GM12892 (cell line): ENCODE measurements around the gene COPG1.

Experiments used
- POLR2A ChIP-seq: IDR thresholded peaks from 2 replicates; pipeline ENCODE4 v1.6.1; 2011; ENCODE audit warnings: low read depth, low read length, control low read depth
- POLR2AphosphoS5 ChIP-seq: IDR thresholded peaks from 2 replicates; pipeline ENCODE4 v1.6.1; 2011; ENCODE audit warnings: low read depth, low read length, control low read depth
- TAF1 ChIP-seq: IDR thresholded peaks from 2 replicates; pipeline ENCODE4 v1.6.1; 2011; ENCODE audit warnings: low read depth, mild to moderate bottlenecking, control low read depth, low read length, borderline replicate concordance

DNA sequence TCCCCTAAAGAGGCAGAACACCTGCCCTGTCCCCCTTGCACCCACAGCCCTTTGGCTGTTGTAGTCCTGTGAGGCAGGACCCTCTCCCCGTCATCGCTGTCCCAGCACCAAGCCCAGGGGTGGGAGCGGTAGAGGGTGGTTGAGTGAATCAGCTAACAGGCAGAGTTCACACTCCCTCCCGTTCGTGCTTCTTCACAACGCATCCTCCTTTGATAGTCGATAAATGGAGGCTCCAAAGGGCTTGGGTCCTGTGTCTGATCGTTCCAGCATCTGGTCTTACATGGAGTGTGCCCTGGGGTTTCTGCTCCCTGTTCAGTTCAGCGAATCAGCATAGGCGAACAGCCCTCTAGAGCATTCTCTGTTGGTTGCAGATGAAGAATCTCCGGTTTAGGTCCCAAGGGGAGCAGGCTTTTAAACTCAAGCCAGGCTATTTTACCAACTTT is 28.4 kb downstream of the COPG1 start:
- TF ChIP-seq POLR2AphosphoS5 (no peak), TAF1 (no peak), POLR2A (no peak)
